Breast epithelium (tissue), 4 donors: Measurements from ENCODE around the gene NUMBL. TPM values are rescaled to one million over a fixed set of nuclear protein-coding genes. Genes with fewer than 3 reads are reported as not detected.

Experiments
- DNase-seq, 2 donors: peaks; one replicate each; pipeline ENCODE4 v3.0.0-alpha.2; 2019; ENCODE audit warnings: low spot score in 2 of 2
- H3K27ac ChIP-seq, 2 donors: fragments of 200-600 bp; sonication (generic) in 1 of 2; one replicate each; pipeline ENCODE4 v1.5.1; 2016 to 2019; ENCODE audit warnings: mild to moderate bottlenecking in 1 of 2
- H3K27me3 ChIP-seq, 2 donors: fragments of 200-600 bp; sonication (generic) in 1 of 2; one replicate each; pipeline versions ENCODE4 v1.5.1 to v1.6.0; 2017 to 2019; ENCODE audit warnings: control low read depth in 1 of 2, mild to moderate bottlenecking in 1 of 2
- H3K36me3 ChIP-seq: fragments of 200-600 bp; one replicate; pipeline ENCODE4 v1.5.1; 2019
- H3K4me1 ChIP-seq, 2 donors: fragments of 200-600 bp; sonication (generic); one replicate each; pipeline ENCODE4 v1.5.1; 2016 to 2019; ENCODE audit warnings: control low read depth in 1 of 2
- H3K4me3 ChIP-seq, 3 donors: fragments of 200-600 bp; sonication (generic); 1 replicate in 2 of 3; 2 replicates in 1 of 3; pipeline ENCODE4 v1.5.1; 2016 to 2019; ENCODE audit warnings: mild to moderate bottlenecking in 3 of 3, moderate library complexity in 2 of 3
- H3K9me3 ChIP-seq, 2 donors: fragments of 200-600 bp; sonication (generic) in 1 of 2; one replicate each; pipeline ENCODE4 v1.5.1; 2016 to 2019; ENCODE audit warnings: control low read depth in 1 of 2
- POLR2A ChIP-seq: fragments of 450-650 bp; IDR thresholded peaks from one replicate; pipeline ENCODE4 v1.6.1; 2016; ENCODE audit warnings: antibody characterized with exemption, mild to moderate bottlenecking, moderate library complexity
- POLR2AphosphoS5 ChIP-seq, 3 donors: sonication (generic); formaldehyde crosslinking; IDR thresholded peaks; one replicate each; pipeline ENCODE4 v1.6.1; 2017; ENCODE audit warnings: antibody characterized with exemption in 3 of 3
- intact Hi-C: fragments of 100-400 bp; cut with DNase I; formaldehyde crosslinking; loops from one replicate; pipeline ENCODE4 v1.15.1; 2023; ENCODE audit warnings: low total_unique reads
- total RNA-seq, 3 donors: library from RNA; depleted of rRNA; stranded (reverse); fragments of >200 nt; gene quantifications; one replicate each; pipeline ENCODE4 v1.1.0, GENCODE V29; 2016
- TF ChIP-seq, protein P1 (sequence below), 3 donors: fragments of 450-650 bp; IDR thresholded peaks; one replicate each; pipeline ENCODE4 v1.5.1; 2016 to 2017; ENCODE audit warnings: antibody characterized with exemption in 3 of 3, mild to moderate bottlenecking in 3 of 3, moderate library complexity in 3 of 3

NUMBL gene
- total RNA-seq, 3 donors from 2014 or later: 24.6 to 34.7 (median 30.9) TPM

DNA sequence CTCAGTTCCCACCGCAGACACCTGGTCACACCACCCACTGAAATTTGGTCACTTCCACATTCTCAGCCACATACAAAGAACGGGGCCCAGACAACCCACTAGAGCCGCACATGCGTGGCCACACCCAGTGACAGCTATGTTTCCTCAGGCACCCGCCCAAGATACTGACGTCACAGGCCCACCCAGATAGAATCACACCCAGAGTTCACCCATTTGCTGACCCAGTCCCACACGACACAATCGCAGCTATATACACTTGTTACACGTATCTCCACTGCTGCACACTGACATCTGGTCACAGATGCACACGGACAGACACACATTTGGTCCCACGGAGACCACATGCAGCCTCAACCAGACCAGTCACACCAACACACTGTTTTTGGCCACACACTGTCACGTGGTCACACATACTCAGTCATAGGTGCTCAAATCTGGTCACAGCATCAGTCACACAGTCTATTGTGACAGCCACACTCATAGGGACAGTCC is 2.9 kb downstream of the NUMBL start:
- Histone ChIP-seq H3K4me1 (peaks cover 5 to 6% of the 10 kb centered on the region in 2 donors), H3K27me3 (no peaks in the 10 kb centered on the region), H3K4me3 (peak overlapping the region; percentile 2 to 94 (median 71)), H3K27ac (peak overlapping the region in 1 of 2 donors; percentile 45), H3K9me3 (no peaks in the 10 kb centered on the region), H3K36me3 (no peaks in the 10 kb centered on the region)
- DNase-seq: no peak
- TF ChIP-seq POLR2AphosphoS5 (IDR thresholded peaks at IDR 0.05) (no peak), POLR2A (no peak)
- intact Hi-C loops: no loop called here

DNA sequence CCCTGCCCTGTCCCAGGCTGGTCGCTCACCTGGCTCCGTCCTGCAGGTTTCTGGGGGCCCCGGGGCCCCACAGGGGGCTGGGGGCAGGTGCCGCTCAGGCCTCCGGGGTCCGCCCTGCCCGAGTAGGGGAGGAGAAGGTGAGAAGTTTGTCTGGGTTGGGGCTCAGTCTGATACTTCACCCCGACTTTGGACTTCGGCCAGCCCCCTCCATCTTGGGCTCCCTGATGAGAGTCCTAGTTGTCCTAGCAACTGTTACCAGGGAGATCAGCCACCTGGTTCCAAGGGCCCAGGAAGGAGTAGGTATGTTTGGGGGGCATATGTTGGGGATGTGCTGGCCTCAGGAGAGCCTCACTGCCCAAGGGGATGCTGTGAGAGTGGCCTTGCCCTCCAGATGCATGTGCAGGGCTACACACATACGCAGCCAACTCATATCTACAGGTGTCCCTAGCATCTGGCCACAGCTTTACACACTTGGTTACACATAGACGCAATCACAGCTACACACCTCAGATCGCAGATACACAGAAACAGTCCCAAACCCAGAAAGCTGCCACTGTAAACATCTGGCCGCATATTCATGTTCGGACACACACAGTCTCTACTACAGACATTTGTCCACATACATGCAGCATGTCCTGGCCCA is 3.4 kb downstream of the NUMBL start:
- no peak for TF ChIP-seq POLR2A
- TF ChIP-seq, protein P1, sequence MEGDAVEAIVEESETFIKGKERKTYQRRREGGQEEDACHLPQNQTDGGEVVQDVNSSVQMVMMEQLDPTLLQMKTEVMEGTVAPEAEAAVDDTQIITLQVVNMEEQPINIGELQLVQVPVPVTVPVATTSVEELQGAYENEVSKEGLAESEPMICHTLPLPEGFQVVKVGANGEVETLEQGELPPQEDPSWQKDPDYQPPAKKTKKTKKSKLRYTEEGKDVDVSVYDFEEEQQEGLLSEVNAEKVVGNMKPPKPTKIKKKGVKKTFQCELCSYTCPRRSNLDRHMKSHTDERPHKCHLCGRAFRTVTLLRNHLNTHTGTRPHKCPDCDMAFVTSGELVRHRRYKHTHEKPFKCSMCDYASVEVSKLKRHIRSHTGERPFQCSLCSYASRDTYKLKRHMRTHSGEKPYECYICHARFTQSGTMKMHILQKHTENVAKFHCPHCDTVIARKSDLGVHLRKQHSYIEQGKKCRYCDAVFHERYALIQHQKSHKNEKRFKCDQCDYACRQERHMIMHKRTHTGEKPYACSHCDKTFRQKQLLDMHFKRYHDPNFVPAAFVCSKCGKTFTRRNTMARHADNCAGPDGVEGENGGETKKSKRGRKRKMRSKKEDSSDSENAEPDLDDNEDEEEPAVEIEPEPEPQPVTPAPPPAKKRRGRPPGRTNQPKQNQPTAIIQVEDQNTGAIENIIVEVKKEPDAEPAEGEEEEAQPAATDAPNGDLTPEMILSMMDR (IDR thresholded peaks at IDR 0.05): no peak
- TF ChIP-seq POLR2AphosphoS5 (IDR thresholded peaks at IDR 0.05): no peak
- Histone ChIP-seq H3K27me3 (no peaks in the 10 kb centered on the region), H3K9me3 (no peaks in the 10 kb centered on the region), H3K4me1 (peaks cover 5 to 6% of the 10 kb centered on the region in 2 donors), H3K4me3 (peak overlapping the region in 1 of 3 donors; percentile 94), H3K27ac (peak overlapping the region in 1 of 2 donors; percentile 45), H3K36me3 (no peaks in the 10 kb centered on the region)
- intact Hi-C loops: no loop called here
- DNase-seq: no peak

- intact Hi-C loops: no loop called here
- H3K4me3 ChIP-seq: no peak overlapping the region
- peaks cover 2% of the 10 kb centered on the region for H3K36me3 ChIP-seq
- no peak for DNase-seq
- H3K4me1 ChIP-seq: peaks cover 0 to 5% of the 10 kb centered on the region in 2 donors
- H3K27ac ChIP-seq: no peak overlapping the region
- no peaks in the 10 kb centered on the region for H3K27me3 ChIP-seq
- no peaks in the 10 kb centered on the region for H3K9me3 ChIP-seq
- TF ChIP-seq POLR2A: no peak
- TF ChIP-seq, protein P1 (IDR thresholded peaks at IDR 0.05): no peak
- no peak for TF ChIP-seq POLR2AphosphoS5 (IDR thresholded peaks at IDR 0.05)
Measured at GRCh38 chr19:40685563-40685962, 4.9 kb downstream of the NUMBL start.

DNA sequence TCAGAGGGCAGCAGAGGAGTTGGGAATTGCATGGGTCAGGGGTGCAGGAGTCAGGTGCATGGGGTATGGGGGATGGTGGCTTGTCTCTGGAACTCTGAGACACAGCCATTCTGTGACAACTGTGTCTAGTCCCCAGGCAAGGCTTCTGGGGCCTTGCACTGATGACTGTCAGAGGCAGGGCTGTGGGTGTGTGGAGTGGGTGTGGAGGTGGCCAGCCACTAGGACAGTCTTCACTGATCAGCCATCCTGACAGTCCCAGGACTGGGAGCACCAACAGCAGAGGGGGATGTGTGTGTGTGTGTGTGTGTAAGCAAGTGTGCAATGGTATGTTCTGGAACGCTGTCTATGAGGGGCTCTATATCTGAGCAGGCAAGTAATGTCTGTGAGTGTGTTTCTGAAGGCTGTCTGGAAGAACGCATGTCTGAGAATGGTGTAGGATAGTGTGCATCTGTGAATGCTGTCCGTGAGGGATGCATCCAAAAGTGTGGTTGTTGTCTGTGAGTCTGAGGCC is 5.4 kb downstream of the NUMBL start:
- Histone ChIP-seq H3K36me3 (peaks cover 3% of the 10 kb centered on the region), H3K4me1 (peaks cover 0 to 3% of the 10 kb centered on the region in 2 donors), H3K27me3 (no peaks in the 10 kb centered on the region), H3K9me3 (no peaks in the 10 kb centered on the region), H3K4me3 (no peak overlapping the region), H3K27ac (no peak overlapping the region)
- intact Hi-C loops: no loop called here
- DNase-seq: no peak
- no peak for TF ChIP-seq POLR2A
- TF ChIP-seq, protein P1 (IDR thresholded peaks at IDR 0.05): no peak
- no peak for TF ChIP-seq POLR2AphosphoS5 (IDR thresholded peaks at IDR 0.05)

GRCh38 chr19:40684280-40684679 is 6.2 kb downstream of the NUMBL start:
- Histone ChIP-seq H3K4me3 (no peak overlapping the region), H3K36me3 (peaks cover 3% of the 10 kb centered on the region)
- TF ChIP-seq POLR2AphosphoS5 (IDR thresholded peaks at IDR 0.05) (no peak), POLR2A (no peak)
- TF ChIP-seq, protein P1 (IDR thresholded peaks at IDR 0.05): no peak

More at GRCh38 chr19:40684280-40684679, 6.2 kb downstream of the NUMBL start:
- Histone ChIP-seq H3K4me1 (no peaks in the 10 kb centered on the region), H3K27me3 (no peaks in the 10 kb centered on the region), H3K27ac (no peak overlapping the region), H3K9me3 (no peaks in the 10 kb centered on the region)
- no peak for DNase-seq
- intact Hi-C loops: no loop called here
